Neural progenitor cell (in vitro differentiated cells): Measurements from ENCODE around the gene BCAP31.

ENCODE experiments used
- EZH2 ChIP-seq: fragments of 200-600 bp; sonication (generic); IDR thresholded peaks from 2 replicates; pipeline ENCODE4 v1.6.1; 2017; ENCODE audit warnings: antibody characterized with exemption, mild to moderate bottlenecking, moderate library complexity
- EZH2phosphoT487 ChIP-seq: fragments of 200-600 bp; sonication (generic); IDR thresholded peaks from 2 replicates; pipeline ENCODE4 v1.6.1; 2017; ENCODE audit warnings: antibody characterized with exemption
- TF ChIP-seq, protein P1 (sequence below): fragments of 200-600 bp; sonication (generic); IDR thresholded peaks from 2 replicates; pipeline ENCODE4 v1.5.1; 2017; ENCODE audit warnings: antibody characterized with exemption, mild to moderate bottlenecking

DNA sequence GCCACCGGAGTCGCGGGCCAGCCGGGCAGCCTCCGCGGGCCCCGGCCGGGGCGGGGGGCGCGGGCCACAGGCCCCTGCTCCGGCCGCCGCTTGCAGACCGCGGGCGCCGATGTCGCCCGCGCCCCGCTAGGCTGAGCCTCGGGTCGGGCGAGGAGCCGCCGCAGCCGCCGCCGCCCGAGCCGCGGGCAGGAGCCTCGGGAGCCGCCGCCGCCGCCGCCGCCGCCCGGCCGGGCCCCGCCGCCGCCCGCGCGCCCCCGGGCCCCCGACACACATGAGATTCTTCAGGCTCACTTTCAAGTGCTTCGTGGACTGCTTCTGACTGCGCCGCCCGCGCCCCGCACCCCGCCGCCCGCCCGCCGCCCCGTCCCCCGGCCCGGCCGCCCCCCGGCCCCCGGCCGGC lies 36.1 kb downstream of the BCAP31 start:
- TF ChIP-seq, protein P1, sequence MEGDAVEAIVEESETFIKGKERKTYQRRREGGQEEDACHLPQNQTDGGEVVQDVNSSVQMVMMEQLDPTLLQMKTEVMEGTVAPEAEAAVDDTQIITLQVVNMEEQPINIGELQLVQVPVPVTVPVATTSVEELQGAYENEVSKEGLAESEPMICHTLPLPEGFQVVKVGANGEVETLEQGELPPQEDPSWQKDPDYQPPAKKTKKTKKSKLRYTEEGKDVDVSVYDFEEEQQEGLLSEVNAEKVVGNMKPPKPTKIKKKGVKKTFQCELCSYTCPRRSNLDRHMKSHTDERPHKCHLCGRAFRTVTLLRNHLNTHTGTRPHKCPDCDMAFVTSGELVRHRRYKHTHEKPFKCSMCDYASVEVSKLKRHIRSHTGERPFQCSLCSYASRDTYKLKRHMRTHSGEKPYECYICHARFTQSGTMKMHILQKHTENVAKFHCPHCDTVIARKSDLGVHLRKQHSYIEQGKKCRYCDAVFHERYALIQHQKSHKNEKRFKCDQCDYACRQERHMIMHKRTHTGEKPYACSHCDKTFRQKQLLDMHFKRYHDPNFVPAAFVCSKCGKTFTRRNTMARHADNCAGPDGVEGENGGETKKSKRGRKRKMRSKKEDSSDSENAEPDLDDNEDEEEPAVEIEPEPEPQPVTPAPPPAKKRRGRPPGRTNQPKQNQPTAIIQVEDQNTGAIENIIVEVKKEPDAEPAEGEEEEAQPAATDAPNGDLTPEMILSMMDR: no peak
- TF ChIP-seq EZH2phosphoT487 (no peak), EZH2 (no peak)
